ENCODE measurements around the gene ERG. TPM values are rescaled to one million over a fixed set of nuclear protein-coding genes. Genes with fewer than 3 reads are reported as not detected.

Gene ERG
- total RNA-seq, 2 donors from 2014 or later: 2.5 to 6.7 TPM

DNA sequence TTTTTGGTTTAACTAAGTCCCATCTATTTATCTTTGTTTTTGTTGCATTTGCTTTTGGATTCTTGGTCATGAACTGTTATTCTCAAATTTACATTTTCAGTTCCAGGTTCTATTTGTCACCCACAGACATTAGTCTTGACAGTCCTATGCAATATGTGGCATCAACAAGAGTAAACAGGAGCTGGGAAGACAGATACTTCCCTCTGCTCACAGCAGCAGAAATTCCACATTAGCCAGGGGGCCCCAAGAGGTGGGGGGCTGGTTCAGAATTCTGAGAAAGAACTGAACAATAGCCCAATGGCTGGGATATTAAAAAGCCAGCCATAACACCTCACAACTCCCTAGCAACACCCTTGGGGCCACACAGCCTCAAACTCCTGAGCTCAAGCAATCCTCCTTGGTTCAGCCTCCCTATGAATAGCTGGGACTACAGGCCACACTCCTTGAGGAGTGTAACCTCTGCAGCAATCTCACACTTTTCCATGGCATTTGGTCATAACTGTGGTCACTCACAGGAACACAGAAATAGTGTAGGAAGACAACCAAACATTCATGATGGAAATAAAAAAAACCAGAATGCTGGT is 67.8 kb downstream of the ERG start:
- Histone ChIP-seq H3K36me3 (no peaks in the 10 kb centered on the region), H3K4me3 (no peak overlapping the region), H3K27me3 (no peaks in the 10 kb centered on the region), H3K9me3 (no peaks in the 10 kb centered on the region), H3K27ac (no peak overlapping the region), H3K9ac (ENCODE audit: low read depth in 2 of 2, low read length in 2 of 2) (no peak overlapping the region), H3K4me1 (no peaks in the 10 kb centered on the region)
- intact Hi-C loops (cut with DNase I): no loop called here
- TF ChIP-seq, protein P1, sequence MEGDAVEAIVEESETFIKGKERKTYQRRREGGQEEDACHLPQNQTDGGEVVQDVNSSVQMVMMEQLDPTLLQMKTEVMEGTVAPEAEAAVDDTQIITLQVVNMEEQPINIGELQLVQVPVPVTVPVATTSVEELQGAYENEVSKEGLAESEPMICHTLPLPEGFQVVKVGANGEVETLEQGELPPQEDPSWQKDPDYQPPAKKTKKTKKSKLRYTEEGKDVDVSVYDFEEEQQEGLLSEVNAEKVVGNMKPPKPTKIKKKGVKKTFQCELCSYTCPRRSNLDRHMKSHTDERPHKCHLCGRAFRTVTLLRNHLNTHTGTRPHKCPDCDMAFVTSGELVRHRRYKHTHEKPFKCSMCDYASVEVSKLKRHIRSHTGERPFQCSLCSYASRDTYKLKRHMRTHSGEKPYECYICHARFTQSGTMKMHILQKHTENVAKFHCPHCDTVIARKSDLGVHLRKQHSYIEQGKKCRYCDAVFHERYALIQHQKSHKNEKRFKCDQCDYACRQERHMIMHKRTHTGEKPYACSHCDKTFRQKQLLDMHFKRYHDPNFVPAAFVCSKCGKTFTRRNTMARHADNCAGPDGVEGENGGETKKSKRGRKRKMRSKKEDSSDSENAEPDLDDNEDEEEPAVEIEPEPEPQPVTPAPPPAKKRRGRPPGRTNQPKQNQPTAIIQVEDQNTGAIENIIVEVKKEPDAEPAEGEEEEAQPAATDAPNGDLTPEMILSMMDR (IDR thresholded peaks at IDR 0.05): no peak
- DNase-seq: no peak

DNA sequence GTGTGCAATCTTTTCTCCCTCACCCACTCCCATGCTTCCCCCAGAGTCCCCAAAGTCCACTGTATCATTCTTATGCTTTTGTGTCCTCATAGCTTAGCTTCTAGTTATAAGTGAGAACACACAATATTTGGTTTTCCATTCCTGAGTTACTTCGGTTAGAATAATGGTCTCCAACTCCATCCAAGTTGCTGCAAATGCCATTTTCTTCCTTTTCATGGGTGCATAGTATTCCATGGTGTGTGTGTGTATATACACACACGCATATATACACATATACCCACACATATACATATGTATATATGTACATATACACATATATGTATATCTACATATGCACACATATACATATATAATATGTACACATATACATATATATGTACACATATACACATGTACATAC is 69.3 kb downstream of the ERG start:
- H3K4me3 ChIP-seq: no peak overlapping the region
- H3K27me3 ChIP-seq: no peaks in the 10 kb centered on the region

DNA sequence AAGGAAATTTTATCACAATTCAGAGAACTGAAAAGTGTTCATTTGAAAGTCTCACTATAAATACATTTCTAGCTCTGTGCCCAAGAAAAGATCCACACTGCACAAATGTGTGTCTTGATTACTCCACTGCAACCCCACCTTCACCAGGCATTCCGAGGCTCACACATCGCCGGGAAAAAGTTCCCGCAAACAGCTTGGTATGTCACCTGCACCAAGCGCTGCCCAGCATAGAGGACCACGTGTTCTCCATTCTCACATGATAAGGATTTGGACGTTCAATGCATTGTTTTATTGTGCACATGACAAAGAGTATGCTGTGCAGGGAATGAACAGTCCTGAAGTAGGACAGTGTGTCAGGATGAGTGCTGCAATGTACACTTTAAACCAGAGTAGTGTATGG is 70.1 kb downstream of the ERG start:
- Histone ChIP-seq H3K4me1 (no peaks in the 10 kb centered on the region), H3K4me3 (no peak overlapping the region), H3K36me3 (no peaks in the 10 kb centered on the region), H3K9ac (ENCODE audit: low read depth in 2 of 2, low read length in 2 of 2) (no peak overlapping the region), H3K27ac (no peak overlapping the region), H3K27me3 (no peaks in the 10 kb centered on the region), H3K9me3 (no peaks in the 10 kb centered on the region)
- TF ChIP-seq, protein P1 (IDR thresholded peaks at IDR 0.05): no peak
- no peak for DNase-seq
- intact Hi-C loops (cut with DNase I): no loop called here

More for the DNA sequence above, 69.3 kb downstream of the ERG start:
- Histone ChIP-seq H3K36me3 (no peaks in the 10 kb centered on the region), H3K27ac (no peak overlapping the region), H3K9ac (ENCODE audit: low read depth in 2 of 2, low read length in 2 of 2) (no peak overlapping the region), H3K4me1 (no peaks in the 10 kb centered on the region), H3K9me3 (no peaks in the 10 kb centered on the region)
- no peak for DNase-seq
- TF ChIP-seq, protein P1 (IDR thresholded peaks at IDR 0.05): no peak
- intact Hi-C loops (cut with DNase I): no loop called here

DNA sequence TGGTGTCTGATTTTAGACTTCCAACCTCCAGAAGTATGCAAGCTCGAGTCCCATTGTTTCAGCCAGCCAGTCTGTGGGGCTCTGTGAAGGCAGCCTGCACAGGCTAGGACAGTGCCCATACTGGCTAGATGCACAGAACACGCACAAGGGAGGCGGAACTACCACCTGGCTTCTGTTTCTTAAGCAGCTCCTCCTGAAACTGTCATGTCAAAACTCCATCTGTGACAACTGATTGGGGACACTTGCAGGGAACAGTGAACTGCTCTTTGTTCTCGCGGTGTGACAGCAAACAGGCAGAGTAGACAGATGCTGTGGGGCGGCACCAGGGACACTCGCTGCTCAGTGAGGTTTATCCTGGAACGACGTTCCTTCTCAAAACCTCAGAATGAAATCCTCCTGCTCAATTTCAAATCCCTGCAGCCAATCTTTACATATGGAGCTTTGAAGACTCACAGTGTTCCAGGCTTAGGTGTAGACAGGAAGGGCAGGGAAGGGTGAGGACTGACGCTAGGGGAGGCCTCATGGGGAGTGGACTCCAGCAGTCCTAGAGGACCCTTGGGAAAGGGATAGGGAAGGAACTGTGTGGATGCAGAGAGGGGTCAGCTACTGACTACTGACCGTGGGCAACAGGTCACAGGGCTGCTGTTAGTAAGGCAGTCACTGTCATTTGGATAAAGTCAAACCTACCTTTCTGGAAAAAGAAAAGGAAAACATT is 73.8 kb downstream of the ERG start:
- TF ChIP-seq, protein P1 (IDR thresholded peaks at IDR 0.05): no peak
- no peak overlapping the region for H3K27ac ChIP-seq
- no peak for DNase-seq
- no peak overlapping the region for H3K9ac ChIP-seq (ENCODE audit: low read depth in 2 of 2, low read length in 2 of 2)
- H3K36me3 ChIP-seq: no peaks in the 10 kb centered on the region
- no peak overlapping the region for H3K4me3 ChIP-seq
- no peaks in the 10 kb centered on the region for H3K27me3 ChIP-seq
- intact Hi-C loops (cut with DNase I): no loop called here
- H3K9me3 ChIP-seq: no peaks in the 10 kb centered on the region
- H3K4me1 ChIP-seq: no peaks in the 10 kb centered on the region

DNA sequence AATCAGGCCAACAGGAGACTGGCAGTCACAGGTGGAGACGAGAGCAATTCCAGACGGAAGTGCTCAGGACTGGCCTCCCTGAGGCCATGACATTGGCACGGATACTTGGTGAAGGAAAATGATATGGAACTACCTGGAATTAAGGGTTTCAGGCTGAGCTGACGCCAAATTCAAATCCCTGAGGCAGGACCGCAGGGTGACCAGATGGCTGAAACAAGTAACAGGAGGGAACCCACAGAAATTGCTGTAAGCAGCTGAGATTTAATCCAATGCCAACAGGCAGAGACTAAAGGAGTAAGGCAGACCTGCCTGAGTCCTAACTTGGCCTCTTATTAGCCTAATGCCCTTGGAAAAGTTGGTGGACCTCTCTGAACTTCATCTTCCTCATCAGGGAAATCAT is 76.2 kb downstream of the ERG start:
- intact Hi-C loops (cut with DNase I): no loop called here
- Histone ChIP-seq H3K9ac (ENCODE audit: low read depth in 2 of 2, low read length in 2 of 2) (no peak overlapping the region), H3K27me3 (no peaks in the 10 kb centered on the region), H3K36me3 (no peaks in the 10 kb centered on the region), H3K9me3 (no peaks in the 10 kb centered on the region), H3K4me3 (no peak overlapping the region), H3K4me1 (no peaks in the 10 kb centered on the region), H3K27ac (no peak overlapping the region)
- no peak for DNase-seq
- TF ChIP-seq, protein P1 (IDR thresholded peaks at IDR 0.05): no peak

Data from colonic mucosa (tissue), 4 donors.